Iris pigment epithelial cell (primary cell): ENCODE results near the gene BYSL.
"Not testable (repeated sequence)": the region's sequence is repeated elsewhere in the genome, so short reads cannot be mapped to it uniquely, and the experiment has no call there.

ENCODE experiments used
- DNase-seq: peaks from one replicate; pipeline ENCODE4 v3.0.0-alpha.2; 2011; ENCODE audit warnings: low read depth

The BYSL gene

GRCh38 chr6:41942067-41942851 lies 21.0 kb downstream of the BYSL start:
- no peak for DNase-seq

GRCh38 chr6:41942882-41943281 lies 21.6 kb downstream of the BYSL start:
- DNase-seq = not testable (repeated sequence)

- no peak for DNase-seq
These were observed 22.2 kb downstream of the BYSL start for GRCh38 chr6:41943456-41943855.

- no peak for DNase-seq
These were observed 26.4 kb downstream of the BYSL start for GRCh38 chr6:41947581-41948220.

GRCh38 chr6:41954668-41955067 lies 33.4 kb downstream of the BYSL start:
- no peak for DNase-seq

- DNase-seq = no peak
These were observed 34.1 kb downstream of the BYSL start for GRCh38 chr6:41955412-41955811.

- no peak for DNase-seq
These were observed 35.8 kb downstream of the BYSL start for GRCh38 chr6:41957117-41957516.

GRCh38 chr6:41958022-41958856 lies 36.9 kb downstream of the BYSL start:
- no peak for DNase-seq

- DNase-seq = no peak
These were observed 38.7 kb downstream of the BYSL start for GRCh38 chr6:41960028-41960427.

- no peak for DNase-seq
These were observed 42.1 kb downstream of the BYSL start for GRCh38 chr6:41963371-41963770.

GRCh38 chr6:41964201-41964887 lies 43.0 kb downstream of the BYSL start:
- no peak for DNase-seq

- no peak for DNase-seq
These were observed 44.3 kb downstream of the BYSL start for GRCh38 chr6:41965429-41966213.

- DNase-seq = peak; percentile 14
These were observed 45.1 kb downstream of the BYSL start for GRCh38 chr6:41966214-41966920.

- DNase-seq = peak; percentile 60
These were observed 45.6 kb downstream of the BYSL start for GRCh38 chr6:41966961-41967311.

- peak; percentile 57 for DNase-seq
These were observed 46.3 kb downstream of the BYSL start for GRCh38 chr6:41967312-41968287.

GRCh38 chr6:41970436-41970846 lies 49.1 kb downstream of the BYSL start:
- DNase-seq = peak; percentile 83

GRCh38 chr6:41972826-41973225 lies 51.5 kb downstream of the BYSL start:
- no peak for DNase-seq

- DNase-seq = no peak
These were observed 53.1 kb downstream of the BYSL start for GRCh38 chr6:41974281-41974825.

GRCh38 chr6:41975276-41975675 lies 54.0 kb downstream of the BYSL start:
- DNase-seq = no peak
